CD4-positive, alpha-beta T cell (primary cell): Measurements from ENCODE around the gene STXBP3. TPM values are rescaled to one million over a fixed set of nuclear protein-coding genes. Genes with fewer than 3 reads are reported as not detected.

ENCODE experiments used
- ATAC-seq: fragments of 200-7000 bp; cut with Tn5 transposase; one replicate; pipeline ENCODE4 v1.10.0; 2022; ENCODE audit warnings: mild to moderate bottlenecking; ENCODE audit not compliant: poor library complexity
- CTCF ChIA-PET: fragments of 350-600 bp; sonication (Branson Sonifier 250); formaldehyde crosslinking; loops from one replicate; lab custom pipeline; 2021; ENCODE audit warnings: antibody characterized with exemption, inconsistent platforms; lab: Charles Lee
- POLR2A ChIA-PET: fragments of 350-600 bp; sonication (Branson Sonifier 250); formaldehyde crosslinking; loops from one replicate; lab custom pipeline; 2021; ENCODE audit warnings: antibody characterized with exemption, inconsistent platforms; lab: Charles Lee
- DNase-seq, 14 experiments: peaks; one replicate each; pipeline ENCODE4 v3.0.0-alpha.2; 2013 to 2020; ENCODE audit warnings: mixed read lengths in 2 of 14
- H3K27ac ChIP-seq, 2 donors: one replicate each; pipeline versions ENCODE4 v1.5.1 to v1.7.0; 2013; ENCODE audit warnings: low read length in 2 of 2, low read depth in 1 of 2, mild to moderate bottlenecking in 1 of 2
- H3K27me3 ChIP-seq, 2 experiments: 1 replicate in 1 of 2; 2 replicates in 1 of 2; pipeline versions ENCODE4 v1.6.1 to v1.7.0; 2013; ENCODE audit warnings: low read length in 2 of 2, control low read depth in 1 of 2, mild to moderate bottlenecking in 1 of 2, moderate library complexity in 1 of 2; ENCODE audit not compliant: insufficient read depth in 2 of 2, control insufficient read depth in 1 of 2
- H3K36me3 ChIP-seq: one replicate; pipeline ENCODE4 v1.6.1; 2013; ENCODE audit warnings: low read length, control low read depth; ENCODE audit not compliant: insufficient read depth
- H3K4me1 ChIP-seq: one replicate; pipeline ENCODE4 v1.6.1; 2013; ENCODE audit warnings: low read length, control low read depth; ENCODE audit not compliant: insufficient read depth
- H3K4me3 ChIP-seq: one replicate; pipeline ENCODE4 v1.5.1; 2013; ENCODE audit warnings: mild to moderate bottlenecking, low read length, moderate library complexity
- H3K9me3 ChIP-seq, 2 experiments: 1 replicate in 1 of 2; 2 replicates in 1 of 2; pipeline versions ENCODE4 v1.6.1 to v1.7.0; 2013; ENCODE audit warnings: low read length in 2 of 2, mild to moderate bottlenecking in 2 of 2, control low read depth in 1 of 2, moderate library complexity in 1 of 2; ENCODE audit not compliant: control insufficient read depth in 1 of 2, insufficient read depth in 1 of 2
- H3K27ac Mint-ChIP-seq: one replicate; pipeline ENCODE4 v1.8.0; 2020; ENCODE audit warnings: mixed read lengths
- H3K27me3 Mint-ChIP-seq: one replicate; pipeline ENCODE4 v1.8.0; 2021; ENCODE audit warnings: mixed read lengths
- H3K36me3 Mint-ChIP-seq: one replicate; pipeline ENCODE4 v1.8.0; 2021; ENCODE audit warnings: low read depth, mixed read lengths
- H3K4me1 Mint-ChIP-seq: one replicate; pipeline ENCODE4 v1.8.0; 2021; ENCODE audit warnings: low read depth, mixed read lengths
- H3K4me3 Mint-ChIP-seq: one replicate; pipeline ENCODE4 v1.8.0; 2020; ENCODE audit warnings: mild to moderate bottlenecking, mixed read lengths
- H3K9me3 Mint-ChIP-seq: one replicate; pipeline ENCODE4 v1.8.0; 2020; ENCODE audit warnings: mixed read lengths
- intact Hi-C, 2 experiments: fragments of 100-400 bp; cut with DNase I in 1 of 2; cut with micrococcal nuclease in 1 of 2; formaldehyde crosslinking; loops; one replicate each; pipeline versions ENCODE4 v1.15.1 to v1.9.0; 2023 to 2025; cut with DNase I, micrococcal nuclease
- total RNA-seq, 174 experiments: library from RNA in 2 of 174; stranded (reverse) in 2 of 174; gene quantifications; one replicate each; pipeline ENCODE4 v1.2.3 and lab custom pipeline; 2021 to 2026
- TF ChIP-seq, protein P1 (sequence below): fragments of 200-600 bp; IDR thresholded peaks from one replicate; pipeline ENCODE4 v1.8.0; 2022; ENCODE audit warnings: antibody characterized with exemption, mild to moderate bottlenecking

STXBP3 gene
- total RNA-seq, 2 experiments from 2014 or later = 41.6 to 50.5 TPM

DNA sequence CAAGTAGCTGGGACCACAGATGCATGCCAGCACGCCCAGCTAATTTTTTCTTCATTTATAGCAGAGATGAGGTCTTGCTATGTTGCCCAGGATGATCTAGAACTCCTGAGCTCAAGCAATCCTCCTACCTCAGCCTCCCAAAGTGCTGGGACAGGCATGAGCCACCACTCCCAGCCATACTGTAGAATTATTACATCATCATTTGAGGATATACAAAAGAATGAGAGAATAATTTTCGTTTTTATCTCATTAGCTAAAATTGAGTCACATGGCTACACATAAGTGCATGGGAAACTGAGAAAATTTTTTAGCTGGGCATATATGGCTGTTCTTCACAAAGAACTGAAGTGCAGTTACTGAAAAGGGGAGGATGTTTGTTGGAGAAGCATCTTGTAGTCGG lies 21.2 kb downstream of the STXBP3 start:
- Mint-ChIP-seq H3K36me3 (peaks cover 54% of the 10 kb centered on the region), H3K4me3 (no peak overlapping the region), H3K4me1 (peaks cover 4% of the 10 kb centered on the region), H3K27ac (no peak overlapping the region), H3K27me3 (no peaks in the 10 kb centered on the region), H3K9me3 (no peaks in the 10 kb centered on the region)
- ChIA-PET POLR2A (no interaction called here), CTCF (no interaction called here)
- H3K9me3 ChIP-seq = no peaks in the 10 kb centered on the region
- TF ChIP-seq, protein P1, sequence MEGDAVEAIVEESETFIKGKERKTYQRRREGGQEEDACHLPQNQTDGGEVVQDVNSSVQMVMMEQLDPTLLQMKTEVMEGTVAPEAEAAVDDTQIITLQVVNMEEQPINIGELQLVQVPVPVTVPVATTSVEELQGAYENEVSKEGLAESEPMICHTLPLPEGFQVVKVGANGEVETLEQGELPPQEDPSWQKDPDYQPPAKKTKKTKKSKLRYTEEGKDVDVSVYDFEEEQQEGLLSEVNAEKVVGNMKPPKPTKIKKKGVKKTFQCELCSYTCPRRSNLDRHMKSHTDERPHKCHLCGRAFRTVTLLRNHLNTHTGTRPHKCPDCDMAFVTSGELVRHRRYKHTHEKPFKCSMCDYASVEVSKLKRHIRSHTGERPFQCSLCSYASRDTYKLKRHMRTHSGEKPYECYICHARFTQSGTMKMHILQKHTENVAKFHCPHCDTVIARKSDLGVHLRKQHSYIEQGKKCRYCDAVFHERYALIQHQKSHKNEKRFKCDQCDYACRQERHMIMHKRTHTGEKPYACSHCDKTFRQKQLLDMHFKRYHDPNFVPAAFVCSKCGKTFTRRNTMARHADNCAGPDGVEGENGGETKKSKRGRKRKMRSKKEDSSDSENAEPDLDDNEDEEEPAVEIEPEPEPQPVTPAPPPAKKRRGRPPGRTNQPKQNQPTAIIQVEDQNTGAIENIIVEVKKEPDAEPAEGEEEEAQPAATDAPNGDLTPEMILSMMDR = no peak
- intact Hi-C loops = no loop called here
- ATAC-seq = no peak
- H3K36me3 ChIP-seq = peaks cover 52% of the 10 kb centered on the region
- no peak overlapping the region for H3K4me3 ChIP-seq
- no peaks in the 10 kb centered on the region for H3K27me3 ChIP-seq
- H3K27ac ChIP-seq = no peak overlapping the region
- H3K4me1 ChIP-seq = no peaks in the 10 kb centered on the region
- no peak for DNase-seq

DNA sequence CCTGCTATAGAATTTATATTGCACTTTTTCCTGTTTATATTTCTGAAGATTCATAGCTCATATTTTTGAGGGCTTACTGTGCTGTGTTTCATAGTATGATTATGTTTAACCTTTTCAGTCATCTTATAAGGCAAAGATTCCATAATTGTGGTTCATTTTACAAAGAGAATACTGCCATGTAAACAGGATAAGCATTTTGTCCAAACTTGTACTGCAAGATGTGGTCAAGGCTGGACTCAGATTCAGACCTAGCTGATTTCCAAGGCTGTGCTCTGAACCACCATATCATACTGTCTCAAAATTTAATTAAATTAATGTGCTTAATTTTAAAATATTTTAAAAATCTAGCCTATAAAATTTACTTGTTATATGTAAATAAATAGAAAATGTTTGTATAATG lies 31.4 kb downstream of the STXBP3 start:
- H3K36me3 Mint-ChIP-seq = peaks cover 82% of the 10 kb centered on the region
- CTCF ChIA-PET = no interaction called here
- no peak for DNase-seq
- no peak overlapping the region for H3K4me3 ChIP-seq
- no peaks in the 10 kb centered on the region for H3K9me3 ChIP-seq
- H3K4me3 Mint-ChIP-seq = no peak overlapping the region
- no peaks in the 10 kb centered on the region for H3K27me3 ChIP-seq
- POLR2A ChIA-PET = interaction anchor here (0.6 to 0.8 kb wide), 2 partner anchors 11 to 85 kb away, joined by 3 read pairs; partner anchors contain the start of gene PRPF38B
- intact Hi-C loops = no loop called here
- no peaks in the 10 kb centered on the region for H3K9me3 Mint-ChIP-seq
- no peak overlapping the region for H3K27ac Mint-ChIP-seq
- peaks cover 76% of the 10 kb centered on the region for H3K36me3 ChIP-seq
- no peak overlapping the region for H3K27ac ChIP-seq
- no peaks in the 10 kb centered on the region for H3K27me3 Mint-ChIP-seq
- no peaks in the 10 kb centered on the region for H3K4me1 Mint-ChIP-seq
- H3K4me1 ChIP-seq = no peaks in the 10 kb centered on the region
- ATAC-seq = no peak
- TF ChIP-seq, protein P1 = no peak

DNA sequence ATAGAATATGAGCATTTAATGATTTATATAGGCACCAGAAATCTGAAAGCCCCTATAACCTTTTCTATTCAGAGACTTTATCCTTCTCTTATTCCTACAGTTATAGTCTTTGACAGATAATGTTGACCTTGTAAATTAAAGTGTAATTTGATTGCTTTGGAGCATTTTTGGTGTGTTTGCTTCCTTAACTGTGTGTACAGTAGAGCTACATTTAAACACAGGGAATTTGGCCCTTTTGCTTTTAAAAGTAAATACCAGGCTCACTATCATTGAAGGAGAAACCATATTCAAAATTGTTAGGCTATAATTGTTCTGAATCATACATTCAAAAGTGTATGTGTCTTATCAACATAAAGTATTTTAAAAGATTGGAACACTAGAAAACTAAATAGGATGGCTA lies 33.0 kb downstream of the STXBP3 start:
- intact Hi-C loops = no loop called here
- Histone ChIP-seq H3K27ac (no peak overlapping the region), H3K27me3 (no peaks in the 10 kb centered on the region), H3K4me1 (no peaks in the 10 kb centered on the region), H3K4me3 (no peak overlapping the region), H3K36me3 (peaks cover 74% of the 10 kb centered on the region), H3K9me3 (peaks cover 0 to 4% of the 10 kb centered on the region in 2 experiments)
- Mint-ChIP-seq H3K4me3 (no peak overlapping the region), H3K27me3 (no peaks in the 10 kb centered on the region), H3K27ac (no peak overlapping the region), H3K4me1 (no peaks in the 10 kb centered on the region), H3K36me3 (peaks cover 82% of the 10 kb centered on the region), H3K9me3 (peaks cover 1% of the 10 kb centered on the region)
- no peak for ATAC-seq
- DNase-seq = no peak
- TF ChIP-seq, protein P1 = no peak
- ChIA-PET CTCF (no interaction called here), POLR2A (no interaction called here)
